ENCODE data around the gene CTCF.
A peak's percentile ranks its signal among the peaks of the same experiment; 100 is the strongest.

The CTCF gene

DNA sequence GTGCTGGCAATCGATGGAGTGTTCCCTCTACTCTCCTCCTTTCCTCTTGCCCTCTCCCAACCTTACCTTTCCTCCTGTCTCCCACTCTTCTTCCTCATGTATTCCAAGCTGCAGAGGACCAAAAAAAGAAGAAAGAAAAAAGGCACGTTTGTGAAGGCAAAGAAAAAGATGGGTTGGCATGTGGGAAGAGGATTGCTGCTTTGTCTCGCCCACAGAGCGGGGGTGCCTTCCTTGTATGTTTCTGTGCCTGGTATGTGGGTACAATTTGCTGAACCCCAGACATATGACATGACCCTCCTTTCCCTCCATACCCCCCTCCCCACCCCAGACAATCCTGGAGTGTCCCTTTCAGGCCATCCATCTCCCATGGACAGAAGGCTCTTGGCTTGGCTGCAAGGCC lies 13.1 kb upstream of the CTCF start:
- DNase-seq (ENCODE audit: low read depth): no peak

DNA sequence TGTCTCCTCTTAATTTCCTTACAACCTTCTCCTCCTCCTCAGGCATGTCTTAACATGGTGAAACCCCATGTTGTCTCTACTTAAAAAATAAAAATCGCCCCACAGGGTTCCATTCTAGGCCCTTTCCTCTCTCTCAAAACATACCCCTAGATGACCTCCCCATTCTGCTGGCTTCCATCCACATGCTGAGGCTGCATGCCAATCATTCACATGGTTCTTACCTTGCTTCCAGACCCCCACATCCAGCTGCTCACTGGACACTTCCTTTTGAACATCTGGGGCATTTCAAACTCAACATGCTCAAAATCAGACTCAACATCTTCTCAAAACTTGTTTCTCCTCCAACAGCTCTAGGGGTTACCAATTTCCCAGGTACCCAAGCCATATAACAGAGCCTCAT lies 12.4 kb upstream of the CTCF start:
- no peak for DNase-seq (ENCODE audit: low read depth)

DNA sequence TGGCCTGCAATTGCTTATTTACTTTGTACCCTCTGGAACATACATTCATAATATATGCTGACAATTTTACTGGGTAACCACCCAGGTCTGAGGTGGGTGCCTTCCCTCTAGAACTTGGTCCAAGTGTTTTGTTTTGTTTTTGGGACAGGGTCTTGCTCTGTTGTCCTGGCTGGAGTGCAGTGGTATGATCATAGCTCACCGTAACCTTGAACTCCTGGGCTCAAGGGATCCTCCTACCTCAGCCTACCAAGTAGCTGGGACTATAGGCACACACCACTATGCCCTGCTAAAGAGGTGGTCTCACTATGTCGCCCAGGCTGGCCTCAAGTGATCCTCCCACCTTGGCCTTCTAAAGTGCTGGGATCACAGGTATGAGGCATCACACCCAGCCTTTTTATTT lies 11.2 kb upstream of the CTCF start:
- no peak for DNase-seq (ENCODE audit: low read depth)

DNA sequence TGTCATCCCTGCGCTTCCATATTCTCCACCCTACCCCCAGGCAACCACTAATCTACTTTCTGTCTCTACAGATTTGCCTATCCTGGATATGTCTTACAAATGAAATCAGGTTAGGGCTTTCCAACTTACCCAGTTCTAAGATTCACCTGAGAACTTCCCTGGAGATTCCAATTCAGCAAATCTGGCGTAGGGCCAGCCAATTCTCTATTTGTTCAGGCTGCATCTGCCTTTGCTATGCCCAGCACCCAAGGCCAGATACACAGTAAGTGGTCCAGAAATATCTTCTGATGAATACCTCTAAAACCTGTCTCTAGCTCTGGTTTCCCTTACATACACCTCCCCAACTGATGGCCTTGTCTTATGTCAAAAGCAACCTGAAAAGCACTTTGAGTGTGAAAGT lies 10.4 kb upstream of the CTCF start:
- no peak for DNase-seq (ENCODE audit: low read depth)

DNA sequence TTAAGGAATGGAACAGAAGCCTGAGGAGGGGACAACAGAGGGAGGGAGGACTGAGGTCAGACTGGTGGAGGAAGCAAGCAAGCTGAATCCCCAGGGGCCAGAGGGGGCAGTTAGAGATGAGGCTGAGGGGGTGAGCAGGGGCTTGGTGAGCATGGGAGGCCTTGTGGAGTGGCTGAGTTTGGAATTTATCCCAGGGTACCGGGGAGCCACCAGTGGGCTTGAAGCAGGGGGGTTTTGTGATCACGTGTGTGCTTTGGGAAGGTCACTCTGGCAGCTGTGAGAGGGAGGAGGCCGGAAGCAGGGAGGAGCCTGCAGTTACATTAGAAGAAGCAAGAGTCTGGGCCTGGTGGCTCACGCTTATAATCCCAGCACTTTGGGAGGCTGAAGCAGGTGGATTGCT lies 9.8 kb upstream of the CTCF start:
- DNase-seq (ENCODE audit: low read depth): no peak

DNA sequence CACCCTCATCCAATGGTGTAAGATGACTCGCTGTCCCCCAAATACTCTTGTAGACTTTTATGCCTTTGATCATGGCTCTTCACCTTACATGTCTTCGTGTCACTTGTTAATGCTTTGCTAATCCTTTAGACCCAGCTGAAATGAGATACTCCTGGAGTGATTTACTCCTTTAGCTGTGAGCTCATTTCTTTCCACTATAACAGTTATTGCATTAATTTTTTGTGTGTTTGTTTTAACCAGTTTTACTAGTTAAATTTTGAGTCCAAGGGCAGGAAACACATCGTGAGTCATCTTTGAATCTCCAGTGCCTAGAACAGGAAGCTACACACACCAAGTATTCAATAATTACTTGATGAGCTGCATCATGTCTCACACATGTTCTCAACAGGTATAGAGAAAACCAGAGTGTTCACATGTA lies 6.5 kb upstream of the CTCF start:
- no peak for DNase-seq (ENCODE audit: low read depth)

DNA sequence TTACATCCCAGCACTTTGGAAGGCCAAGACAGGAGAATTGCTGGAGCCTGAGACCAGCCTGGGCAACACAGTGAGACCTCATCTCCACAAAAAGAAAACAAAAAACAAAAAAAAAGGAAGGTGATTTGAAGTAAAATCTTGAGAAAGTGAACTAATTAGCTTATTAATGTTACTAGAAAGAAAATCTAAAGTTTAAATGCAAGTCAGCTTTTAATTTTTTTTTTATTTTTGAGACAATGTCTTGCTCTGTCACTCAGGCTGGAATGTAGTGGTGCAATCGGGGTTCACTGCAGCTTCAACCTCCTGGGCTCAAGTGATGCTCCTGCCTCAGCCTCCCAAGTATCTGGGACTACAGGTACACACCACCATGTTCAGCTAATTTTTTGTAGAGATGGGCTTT lies 3.5 kb upstream of the CTCF start:
- no peak for DNase-seq (ENCODE audit: low read depth)

DNA sequence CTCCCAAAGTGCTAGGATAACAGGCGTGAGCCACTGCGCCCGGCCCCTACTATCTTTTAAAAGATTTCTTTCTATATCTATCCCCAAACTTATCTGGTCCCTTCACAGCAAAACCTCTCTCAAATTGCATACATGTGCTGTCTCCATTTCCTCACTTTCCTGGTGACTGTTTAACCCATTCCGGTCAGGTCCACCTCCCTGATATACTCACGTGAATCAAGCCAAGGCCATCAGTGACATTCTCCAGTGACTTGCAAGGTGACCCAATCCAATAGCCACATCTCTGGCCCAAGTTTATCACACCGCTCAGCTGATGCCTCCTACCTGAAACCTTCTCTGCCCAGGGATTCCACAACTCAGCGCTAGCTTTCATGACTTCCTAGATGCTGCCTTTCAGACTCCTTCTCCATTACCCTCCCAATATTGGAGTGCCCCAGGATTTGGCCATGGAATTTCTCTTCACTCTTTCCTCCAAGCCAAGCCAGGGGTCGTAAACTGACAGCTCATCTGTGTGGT lies 1.4 kb upstream of the CTCF start:
- DNase-seq (ENCODE audit: low read depth): no peak

DNA sequence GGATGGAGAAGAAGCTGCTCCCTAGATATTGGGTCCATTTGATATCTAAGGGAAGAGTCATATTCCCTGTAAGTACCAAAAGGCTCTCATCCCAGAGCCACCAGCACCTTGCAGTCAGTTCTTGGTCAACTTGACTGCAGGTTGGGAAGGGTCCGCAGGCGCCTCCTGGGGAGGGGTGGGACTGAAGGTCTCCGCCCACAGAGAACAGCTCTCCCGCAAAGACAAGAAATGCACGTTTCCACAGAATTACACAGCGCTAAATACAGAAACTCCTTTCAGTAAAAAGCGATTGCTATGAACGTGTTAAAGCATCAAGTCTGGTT lies 864 bp upstream of the CTCF start:
- no peak for DNase-seq (ENCODE audit: low read depth)

DNA sequence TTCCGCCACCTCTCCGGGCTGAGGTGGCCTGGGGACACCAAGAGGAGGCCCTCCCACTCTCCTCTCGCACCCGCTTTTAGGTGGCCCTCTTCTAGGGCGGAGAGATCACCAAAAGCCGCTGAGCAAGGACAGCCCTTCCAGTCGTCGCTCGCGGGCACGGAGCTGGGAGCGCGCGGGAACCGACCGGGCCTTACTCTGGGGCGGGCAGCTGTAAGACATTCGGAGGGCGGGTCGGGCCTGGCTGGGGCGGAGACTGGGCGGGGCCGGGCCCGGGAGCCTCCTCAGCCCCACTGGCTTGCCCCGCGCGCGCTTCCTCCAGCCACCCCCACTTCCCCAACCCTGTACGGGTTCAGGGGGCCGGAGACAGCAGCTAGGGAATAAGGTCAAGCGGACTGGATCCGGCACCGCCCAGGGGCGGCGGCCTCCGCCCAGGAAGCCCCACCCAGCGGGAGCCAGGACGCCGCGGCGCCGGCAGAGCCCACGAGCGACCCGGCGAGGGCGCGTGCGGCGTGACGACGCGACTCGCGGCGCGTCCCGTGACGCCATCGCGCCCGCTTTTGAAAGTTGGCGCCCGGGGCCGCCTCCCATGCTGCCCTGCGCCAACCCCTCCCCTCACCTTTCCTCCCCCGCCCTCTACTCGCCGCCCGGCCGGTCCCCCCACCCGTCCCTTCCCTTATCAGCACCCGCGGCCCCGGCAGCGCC lies 351 bp upstream of the CTCF start:
- DNase-seq (ENCODE audit: low read depth): peak; percentile 93

DNA sequence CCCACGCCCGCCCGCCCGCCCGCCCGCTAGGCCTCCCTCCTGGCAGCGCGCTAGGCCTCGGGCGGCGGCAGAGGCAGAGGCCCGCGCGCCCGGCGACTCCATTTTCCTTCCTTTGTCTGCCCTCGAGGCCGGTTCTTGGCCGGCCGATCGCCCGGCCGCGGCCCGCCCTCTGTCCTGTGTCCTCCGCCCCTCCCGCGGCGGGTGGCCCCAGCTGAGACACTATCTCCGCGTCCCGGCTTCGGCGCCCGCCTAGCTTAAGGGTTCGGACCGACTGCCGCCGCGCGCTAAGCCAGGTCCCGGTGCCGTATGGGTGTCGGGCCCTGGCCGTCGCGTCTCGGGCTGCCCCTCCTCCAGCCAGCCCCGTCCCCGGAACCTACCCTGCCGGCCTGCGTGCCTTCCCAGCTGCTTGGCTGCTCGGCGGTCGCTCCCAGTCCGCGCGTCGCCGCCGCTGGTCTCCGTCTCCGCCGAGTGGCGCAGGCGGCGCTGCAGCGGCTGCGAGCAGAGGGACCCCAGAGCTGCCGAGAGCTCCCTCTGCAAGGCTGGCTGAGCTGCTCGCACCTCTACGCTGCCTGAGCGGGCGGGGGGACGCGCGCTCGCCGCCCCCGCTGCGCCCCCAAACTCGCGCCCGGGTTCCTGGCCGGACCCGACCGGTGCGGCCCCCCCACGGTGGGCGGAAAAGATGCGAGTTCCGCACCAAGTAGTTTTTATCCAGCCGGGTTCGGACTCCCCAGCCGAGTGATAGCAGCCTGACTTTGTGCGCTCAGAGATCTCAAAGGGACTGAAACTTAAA lies 787 bp downstream of the CTCF start:
- DNase-seq (ENCODE audit: low read depth): peak; percentile 31

DNA sequence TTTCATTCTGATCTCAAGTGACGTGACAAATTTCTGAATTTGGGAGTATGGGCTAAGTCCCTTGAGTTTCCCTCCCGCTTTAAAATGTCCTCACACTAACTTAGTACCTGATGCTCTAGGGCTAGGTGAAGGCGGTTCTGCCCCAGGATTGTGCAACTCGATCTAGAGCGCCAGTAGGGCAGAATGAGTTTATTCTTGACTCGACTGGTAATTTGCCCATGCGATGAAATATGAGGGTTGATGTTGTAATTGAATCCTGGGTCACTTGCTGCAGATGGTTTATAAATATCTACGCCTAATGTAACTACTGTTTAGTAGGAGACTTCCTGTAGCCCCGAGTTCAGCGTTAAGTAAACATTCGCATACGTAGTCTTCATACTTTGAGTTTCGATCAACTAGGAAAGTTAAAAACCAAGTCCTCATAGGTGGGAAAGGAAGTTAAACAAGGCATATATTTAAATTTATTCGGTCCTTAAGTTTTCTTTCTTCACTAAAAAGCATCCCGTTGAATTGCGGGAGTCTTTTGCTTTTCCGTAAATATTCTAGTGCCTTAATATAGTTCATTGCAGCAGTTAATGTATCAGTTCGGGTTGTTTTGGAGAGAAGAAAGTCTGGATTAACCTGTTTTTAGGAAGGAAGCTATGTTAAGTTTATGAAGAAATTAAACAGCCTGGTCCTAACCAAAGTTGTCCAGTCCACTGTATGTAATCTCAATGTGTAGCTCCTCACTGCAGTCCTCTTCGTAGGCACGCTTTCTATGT lies 1.6 kb downstream of the CTCF start:
- DNase-seq (ENCODE audit: low read depth): no peak

DNA sequence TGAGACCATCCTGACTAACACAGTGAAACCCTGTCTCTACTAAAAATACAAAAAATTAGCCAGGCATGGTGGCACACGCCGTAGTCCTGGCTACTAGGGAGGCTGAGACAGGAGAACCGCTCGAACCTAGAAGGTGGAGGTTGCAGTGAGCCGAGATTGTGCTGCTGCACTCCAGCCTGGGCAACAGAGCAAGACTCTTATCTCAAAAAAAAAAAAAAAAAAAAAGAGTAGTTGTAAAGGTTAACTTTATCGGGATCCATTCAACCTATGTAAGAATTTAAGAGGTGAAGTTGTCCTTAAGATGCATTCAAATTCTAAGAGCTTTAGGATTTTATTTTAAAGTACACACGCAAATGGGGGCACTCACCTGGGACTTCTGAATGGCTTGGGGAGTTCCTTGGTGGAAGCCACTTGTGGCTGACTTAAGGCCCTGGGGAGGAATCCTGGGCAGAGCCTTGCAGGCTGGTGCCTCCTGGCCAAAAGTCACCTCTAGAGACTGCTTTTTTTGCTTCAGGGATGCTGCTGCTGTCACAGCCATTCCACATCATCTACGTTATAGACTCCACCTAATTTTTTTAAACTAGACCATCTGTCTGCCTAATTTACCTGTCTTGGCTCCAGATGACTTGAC lies 3.3 kb downstream of the CTCF start:
- DNase-seq (ENCODE audit: low read depth): no peak

DNA sequence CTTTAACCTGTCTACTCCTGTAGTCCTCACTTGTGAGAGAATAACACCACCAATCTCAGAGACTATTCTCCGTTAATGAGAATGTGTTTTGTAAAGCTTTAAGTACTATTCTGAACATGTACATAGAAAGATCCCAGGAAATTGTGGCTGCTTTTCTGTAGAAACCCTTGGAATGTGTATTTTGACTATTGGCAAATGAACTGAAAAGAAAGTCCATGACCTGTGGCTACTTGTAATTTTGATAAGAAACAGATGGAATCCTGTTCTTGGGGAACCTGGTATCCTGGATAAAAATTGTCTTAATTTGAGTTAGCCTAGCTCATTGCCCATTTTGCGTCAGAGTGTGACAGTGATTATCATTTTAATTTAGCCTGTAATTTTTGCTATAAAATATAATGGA lies 9.1 kb downstream of the CTCF start:
- no peak for DNase-seq (ENCODE audit: low read depth)

DNA sequence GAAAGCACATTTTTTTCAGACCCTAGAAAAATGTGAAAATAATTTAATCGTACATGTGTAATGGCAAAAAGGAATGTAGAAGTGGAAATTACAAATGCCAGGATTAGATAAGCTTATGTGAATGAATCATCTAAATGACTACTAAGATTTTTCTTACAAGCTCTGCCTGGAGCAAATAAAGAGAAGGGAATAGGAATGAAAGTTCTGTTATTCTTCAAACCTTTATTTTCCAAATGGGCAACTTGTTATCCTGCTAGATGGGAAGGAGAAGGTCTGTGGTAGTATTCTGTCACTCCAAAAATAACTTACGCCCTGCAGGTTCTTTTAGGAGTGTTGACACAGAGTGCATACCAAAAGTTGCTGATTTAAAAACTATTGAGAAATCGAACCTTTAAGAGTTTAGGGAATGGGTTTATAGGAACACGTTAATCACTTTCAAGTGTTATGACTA lies 9.7 kb downstream of the CTCF start:
- DNase-seq (ENCODE audit: low read depth): no peak

DNA sequence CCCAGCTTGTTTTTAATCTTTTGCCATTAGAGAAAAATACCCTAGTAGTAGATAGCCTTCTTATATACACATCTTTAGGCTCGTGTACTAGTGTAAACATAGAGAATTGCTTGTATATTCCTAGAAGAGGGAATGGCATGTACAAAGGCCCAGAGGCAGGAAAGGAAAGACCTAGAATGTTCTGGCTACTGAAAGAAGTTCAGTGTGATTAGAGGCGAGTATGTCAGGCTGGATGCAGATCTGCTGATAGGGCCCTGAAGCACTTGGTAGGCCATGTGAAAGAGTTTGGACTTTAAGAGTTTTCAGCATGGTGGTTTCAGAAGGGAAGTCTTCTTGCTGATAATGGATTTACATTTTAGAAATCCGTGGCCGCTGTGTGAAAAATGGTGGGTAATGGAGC lies 17.4 kb downstream of the CTCF start:
- no peak for DNase-seq (ENCODE audit: low read depth)

DNA sequence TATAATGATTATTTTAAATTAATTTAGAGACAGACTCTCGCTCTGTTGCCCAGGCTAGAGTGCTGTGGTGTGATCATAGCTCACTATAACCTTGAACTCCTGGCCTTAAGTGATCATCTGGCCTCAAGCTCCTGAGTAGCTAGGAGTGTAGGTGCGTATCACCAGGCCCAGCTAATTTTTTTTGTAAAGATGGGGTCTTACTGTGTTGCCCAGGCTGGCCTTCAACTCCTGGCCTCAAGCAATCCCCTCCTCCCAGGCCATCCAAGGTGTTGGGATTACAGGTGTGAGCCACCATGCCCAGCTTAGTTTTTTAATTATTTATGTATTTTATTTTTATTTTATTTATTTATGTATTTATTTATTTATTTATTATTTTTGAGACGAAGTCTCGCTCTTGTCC lies 17.9 kb downstream of the CTCF start:
- no peak for DNase-seq (ENCODE audit: low read depth)

DNA sequence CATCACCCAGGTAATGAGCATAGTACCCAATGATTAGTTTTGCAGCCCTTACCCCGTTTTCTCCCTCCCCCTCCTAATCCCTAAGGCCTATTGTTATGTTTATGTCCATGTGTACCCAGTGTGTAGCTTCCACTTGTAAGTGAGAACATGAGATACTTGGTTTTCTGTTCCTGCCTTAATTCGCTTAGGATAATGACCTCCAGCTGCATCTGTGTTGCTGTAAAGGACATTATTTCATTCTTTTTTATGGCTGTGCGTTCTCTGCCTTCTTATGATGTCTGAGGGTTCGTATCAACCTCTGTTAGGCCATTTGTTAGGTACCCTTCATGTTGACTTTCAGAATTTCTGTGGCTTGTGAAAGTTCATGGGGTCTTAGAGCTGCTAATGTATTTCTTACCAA lies 31.0 kb downstream of the CTCF start:
- DNase-seq (ENCODE audit: low read depth): no peak

DNA sequence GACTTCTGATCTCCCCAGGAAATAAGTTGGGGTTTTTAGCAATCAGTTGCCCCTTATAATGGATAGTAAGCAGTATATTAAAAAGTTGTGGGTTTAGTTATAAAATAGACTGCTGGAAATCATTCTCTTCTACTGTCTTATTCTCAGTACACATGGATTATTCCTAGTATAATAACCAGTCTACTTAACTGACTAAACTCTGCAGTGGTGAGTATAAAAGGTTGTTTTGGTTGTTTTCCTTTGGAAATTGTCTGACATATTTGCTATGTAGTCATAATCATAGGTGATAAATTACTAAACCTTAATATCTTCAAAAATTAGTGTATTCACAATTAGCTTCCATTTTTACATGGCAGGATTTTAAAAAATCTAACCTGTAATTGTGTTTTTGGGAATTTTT lies 31.4 kb downstream of the CTCF start:
- no peak for DNase-seq (ENCODE audit: low read depth)

DNA sequence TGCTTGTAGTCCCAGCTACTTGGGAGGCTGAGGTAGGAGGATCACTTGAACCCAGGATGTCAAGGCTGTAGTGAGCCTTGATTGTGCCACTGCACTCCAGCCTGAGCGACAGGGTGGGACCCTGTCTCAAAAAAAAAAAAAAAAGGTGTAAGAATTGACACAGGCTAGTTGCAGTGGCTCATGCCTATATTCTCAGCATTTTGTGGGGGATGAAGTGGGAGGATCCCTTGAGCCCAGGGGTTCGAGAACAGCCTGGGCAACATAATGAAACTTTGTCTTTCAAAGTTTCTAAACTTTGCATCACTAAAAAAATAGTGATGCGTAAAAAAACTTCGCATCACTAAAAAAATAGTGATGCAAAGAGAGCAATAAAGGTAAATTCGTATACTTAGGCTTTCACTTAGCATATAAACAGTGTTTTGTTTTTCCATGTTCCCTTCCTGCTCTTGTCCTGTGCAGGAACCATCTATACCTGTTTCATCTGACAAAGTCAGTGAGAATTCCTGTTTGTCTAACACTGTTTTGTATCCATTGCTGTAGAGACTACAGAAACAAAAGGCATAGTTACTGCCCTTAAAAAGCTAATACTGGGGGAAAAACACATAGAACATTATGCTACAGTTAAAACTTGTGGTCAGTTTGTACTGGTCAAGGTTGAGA lies 32.1 kb downstream of the CTCF start:
- no peak for DNase-seq (ENCODE audit: low read depth)

DNA sequence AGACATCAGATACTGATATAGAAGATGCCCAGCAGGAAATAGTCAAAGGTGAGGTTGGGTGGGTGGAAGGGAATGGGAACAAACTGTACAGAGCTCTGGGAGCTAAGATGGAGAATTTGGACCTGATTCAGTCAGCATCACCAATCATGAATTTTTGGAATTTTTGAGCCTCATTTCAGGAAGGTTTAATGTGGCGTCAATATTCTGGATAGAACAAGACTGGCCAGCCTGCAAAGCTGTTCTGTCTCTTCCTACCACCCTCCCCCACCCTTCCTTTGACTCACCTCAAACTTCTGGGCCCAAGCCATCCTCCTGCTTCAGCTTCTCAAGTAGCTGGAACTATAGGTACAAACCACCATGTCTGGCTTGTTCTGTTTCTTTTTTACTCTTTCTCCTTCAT lies 32.6 kb downstream of the CTCF start:
- DNase-seq (ENCODE audit: low read depth): no peak

DNA sequence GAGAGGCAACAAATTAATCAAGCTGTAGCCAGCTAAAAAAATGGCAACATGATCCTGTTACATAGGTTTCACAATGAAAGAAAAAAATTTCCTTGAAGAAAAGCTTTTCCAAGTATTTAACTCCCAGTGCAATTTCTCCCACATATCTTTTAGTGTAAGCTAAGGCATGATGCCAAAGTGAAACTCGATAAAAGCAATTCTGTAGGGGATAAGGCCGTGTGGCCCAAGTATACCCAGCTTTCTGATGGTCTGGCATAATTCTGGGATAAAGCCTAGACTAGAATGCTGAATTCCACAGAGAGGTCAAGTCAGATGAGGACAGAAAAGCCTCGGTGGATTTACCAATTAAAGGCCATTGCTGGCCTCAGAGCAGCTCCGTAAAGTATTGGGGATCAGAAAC lies 36.2 kb downstream of the CTCF start:
- no peak for DNase-seq (ENCODE audit: low read depth)
